Adrenal gland (tissue), 12 donors: ENCODE data around the gene NAIF1. TPM values are rescaled to one million over a fixed set of nuclear protein-coding genes. Genes with fewer than 3 reads are reported as not detected.

Source experiments
- DNase-seq, 7 donors: peaks; one replicate each; pipeline ENCODE4 v3.0.0-alpha.2; 2019 to 2020
- H3K27ac ChIP-seq, 5 donors: fragments of 200-600 bp; sonication (generic) in 4 of 5; 1 replicate in 3 of 5; 2 replicates in 2 of 5; pipeline versions ENCODE4 v1.5.1 to v1.8.0; 2016 to 2020; ENCODE audit warnings: mild to moderate bottlenecking in 1 of 5
- H3K27me3 ChIP-seq: fragments of 200-600 bp; 2 replicates; pipeline ENCODE4 v1.8.0; 2021
- H3K36me3 ChIP-seq, 2 donors: fragments of 200-600 bp; replicated peaks in 1 of 2; 1 replicate in 1 of 2; 2 replicates in 1 of 2; pipeline versions ENCODE4 v1.5.1 to v1.8.0; 2018 to 2022
- H3K4me1 ChIP-seq, 2 donors: fragments of 200-600 bp; replicated peaks in 1 of 2; 1 replicate in 1 of 2; 2 replicates in 1 of 2; pipeline versions ENCODE4 v1.5.1 to v1.8.0; 2018 to 2021
- H3K4me3 ChIP-seq, 4 donors: fragments of 200-600 bp; sonication (generic) in 3 of 4; one replicate each; pipeline ENCODE4 v1.5.1; 2016 to 2018
- H3K9me3 ChIP-seq, 3 donors: fragments of 200-600 bp; sonication (generic) in 1 of 3; replicated peaks in 1 of 3; 1 replicate in 2 of 3; 2 replicates in 1 of 3; pipeline versions ENCODE4 v1.5.1 to v1.8.0; 2016 to 2021
- CTCF ChIP-seq, 6 experiments: fragments of 450-650 bp in 4 of 6; fragments of 200-600 bp in 2 of 6; sonication (generic) in 1 of 6; IDR thresholded peaks; 1 replicate in 5 of 6; 2 replicates in 1 of 6; pipeline versions ENCODE4 v1.5.1 to v1.8.0; 2016 to 2021; ENCODE audit warnings: antibody characterized with exemption in 6 of 6, mild to moderate bottlenecking in 2 of 6, moderate library complexity in 1 of 6
- POLR2A ChIP-seq, 2 donors: fragments of 450-650 bp; IDR thresholded peaks; one replicate each; pipeline ENCODE4 v1.6.1; 2017; ENCODE audit warnings: antibody characterized with exemption in 2 of 2, mild to moderate bottlenecking in 2 of 2, moderate library complexity in 1 of 2
- WGBS, 4 donors: extraction: QIAGEN DNeasy Blood & Tissue Kit in 2 of 4; methylation state at CpG; one replicate each; pipeline versions ENCODE4 v1.1.5 to v1.1.7; 2013 to 2017; 5-methylcytosine and 5-hydroxymethylcytosine counted together
- intact Hi-C, 2 donors: fragments of 100-400 bp; cut with DNase I; formaldehyde crosslinking; loops; one replicate each; pipeline versions ENCODE4 v1.14.1 to v1.15.0; 2022 to 2023
- polyA plus RNA-seq, 3 donors: library from polyadenylated mRNA; stranded (reverse); fragments of 200-250 nt in 2 of 3; fragments of 350-450 nt in 1 of 3; fragmentation: Illumina TruSeq in 1 of 3; extraction: RNeasy Lipid Tissue Mini Kit (QIAGEN cat#74804) in 1 of 3; gene quantifications; one replicate each; pipeline ENCODE4 v1.2.3, GENCODE V29; 2013 to 2014
- total RNA-seq, 9 donors: library from RNA; depleted of rRNA in 4 of 9; stranded (reverse); fragments of >200 nt in 4 of 9; fragments of 120-200 nt in 1 of 9; fragmentation: NEBNext Ultra II Directional in 1 of 9; extraction: Animal tissue kit (Norgen Biotek cat#: 25700) in 1 of 9; gene quantifications; one replicate each; pipeline versions ENCODE4 v1.1.0 to v1.2.4, GENCODE V29; 2013 to 2023
- donor health status: healthy with polysubstance abuse.
- donor health status: Bipolar disorder and iron deficiency.
- donor health status: DM: yes; HTN: yes; CAD: no.
- donor health status: DM: no; HTN: no; CAD: no.
- donor health status: DM: no; HTN: no; CAD: no.
- donor health status: DM: yes; HTN: yes; CAD: no.

NAIF1 gene
- total and polyA plus RNA-seq, 12 donors: 6.6 to 20.7 (median 12.2) TPM

- Histone ChIP-seq H3K36me3 (no peaks in the 10 kb centered on the region), H3K4me3 (no peak overlapping the region), H3K4me1 (peaks cover 25 to 31% of the 10 kb centered on the region in 2 donors), H3K9me3 (no peaks in the 10 kb centered on the region), H3K27me3 (no peaks in the 10 kb centered on the region), H3K27ac (peak overlapping the region in 4 of 5 donors; percentile 13 to 93 (median 44))
- TF ChIP-seq POLR2A (IDR thresholded peaks at IDR 0.05) (no peak), CTCF (IDR thresholded peaks at IDR 0.05) (no peak)
- no peak for DNase-seq
- 77 to 78% (median 77%) methylated on average over 3 of the region's 3 CpGs for WGBS, 4 donors
- intact Hi-C loops: no loop called here
Observed at GRCh38 chr9:128054087-128054486, 13.0 kb downstream of the NAIF1 start.

DNA sequence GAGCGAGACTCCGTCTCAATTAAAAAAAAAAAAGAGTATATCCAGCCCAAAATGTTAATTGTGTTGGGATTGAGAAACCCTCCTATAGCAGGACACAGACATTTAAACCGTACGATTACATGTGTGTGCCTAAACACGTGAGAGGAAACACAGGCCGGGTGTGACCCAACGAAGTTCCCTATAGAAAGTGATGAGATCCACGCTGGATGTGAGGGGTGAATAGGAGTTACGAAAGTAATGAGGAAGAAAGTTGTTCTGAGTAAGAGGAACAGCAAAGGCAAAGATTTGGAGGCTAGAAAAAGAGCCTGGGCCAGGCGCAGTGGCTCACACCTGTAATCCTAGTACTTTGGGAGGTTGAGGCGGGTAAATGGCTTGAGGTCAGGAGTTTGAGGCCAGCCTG, 13.6 kb downstream of the NAIF1 start:
- H3K4me3 ChIP-seq: no peak overlapping the region
- H3K36me3 ChIP-seq: no peaks in the 10 kb centered on the region
- H3K27ac ChIP-seq: peak overlapping the region in 3 of 5 donors; percentile 13 to 70 (median 62)
- peak in 4 of 7 donors; percentile 30 to 57 (median 55) for DNase-seq
- no peaks in the 10 kb centered on the region for H3K27me3 ChIP-seq
- TF ChIP-seq CTCF (IDR thresholded peaks at IDR 0.05) (no peak), POLR2A (IDR thresholded peaks at IDR 0.05) (no peak)
- H3K4me1 ChIP-seq: peaks cover 25 to 31% of the 10 kb centered on the region in 2 donors
- WGBS, 4 donors: 80 to 85% (median 84%) methylated on average over 11 of the region's 11 CpGs
- intact Hi-C loops: no loop called here
- no peaks in the 10 kb centered on the region for H3K9me3 ChIP-seq

DNA sequence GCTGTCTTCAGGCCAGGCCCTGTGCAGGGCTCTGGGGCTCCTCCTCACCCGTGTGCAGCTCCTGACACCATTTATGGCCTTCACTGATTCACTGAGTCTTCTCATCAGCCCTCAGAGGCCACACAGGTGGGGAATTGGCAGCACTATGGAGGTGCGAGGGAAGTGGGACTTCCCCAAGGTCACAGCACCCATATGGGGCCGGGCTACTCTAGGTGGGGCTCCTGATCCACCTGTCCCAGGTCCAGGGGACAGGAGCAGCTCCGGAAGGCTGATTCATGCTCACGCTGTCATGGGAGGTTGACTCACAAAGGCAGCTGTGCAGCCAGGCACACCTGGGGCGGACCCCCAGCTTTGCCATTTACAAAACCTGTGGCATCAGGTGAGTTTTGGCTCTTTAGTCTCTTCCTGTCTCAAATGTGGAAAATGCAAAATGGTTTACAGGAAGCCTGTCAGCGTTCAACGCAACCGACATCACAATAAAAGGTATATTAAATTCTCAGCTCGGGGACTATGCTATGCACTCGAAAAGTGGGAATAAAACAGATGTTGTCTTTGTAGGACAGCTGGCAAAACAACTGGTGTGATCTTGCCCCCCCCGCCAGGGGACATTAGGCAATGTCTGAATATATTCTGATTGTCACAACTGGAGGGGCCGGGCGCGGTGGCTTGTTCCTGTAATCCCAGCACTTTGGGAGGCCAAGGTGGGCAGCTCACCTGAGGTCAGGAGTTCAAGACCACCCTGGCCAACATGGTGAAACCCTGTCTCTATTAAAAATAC, 15.0 kb downstream of the NAIF1 start:
- no peak for DNase-seq
- Histone ChIP-seq H3K36me3 (no peaks in the 10 kb centered on the region), H3K27me3 (no peaks in the 10 kb centered on the region), H3K9me3 (no peaks in the 10 kb centered on the region), H3K27ac (no peak overlapping the region), H3K4me3 (no peak overlapping the region), H3K4me1 (peaks cover 13 to 23% of the 10 kb centered on the region in 2 donors)
- 83 to 88% (median 84%) methylated on average over 10 to 15 of the region's 15 CpGs for WGBS, 4 donors
- TF ChIP-seq CTCF (IDR thresholded peaks at IDR 0.05) (no peak), POLR2A (IDR thresholded peaks at IDR 0.05) (no peak)
- intact Hi-C loops: no loop called here

DNA sequence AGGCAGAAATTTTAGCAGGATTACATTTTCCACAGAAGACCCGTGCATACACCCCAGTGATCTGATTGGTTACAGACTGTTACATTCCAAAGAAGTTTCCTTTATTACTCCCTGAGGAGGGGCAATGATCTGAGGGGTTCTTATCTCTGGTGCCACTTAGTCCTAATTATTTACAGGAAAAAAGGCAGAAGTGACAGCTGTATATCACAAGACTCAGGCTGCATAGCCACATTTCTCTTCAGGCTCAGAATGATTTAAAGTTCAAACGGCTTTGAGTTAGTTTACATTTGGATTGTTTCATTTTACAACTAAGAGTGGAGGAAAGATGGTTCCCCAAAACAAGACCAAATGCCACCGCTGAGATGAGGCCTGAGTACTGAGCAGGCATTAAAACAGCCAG, 17.3 kb downstream of the NAIF1 start:
- no peak overlapping the region for H3K27ac ChIP-seq
- TF ChIP-seq POLR2A (IDR thresholded peaks at IDR 0.05): no peak
- no peak for TF ChIP-seq CTCF (IDR thresholded peaks at IDR 0.05)
- no peaks in the 10 kb centered on the region for H3K36me3 ChIP-seq
- DNase-seq: no peak
- peaks cover 0 to 8% of the 10 kb centered on the region in 2 donors for H3K4me1 ChIP-seq
- no peak overlapping the region for H3K4me3 ChIP-seq
- WGBS, 4 donors: 55 to 77% (median 70%) methylated on average over 3 of the region's 3 CpGs
- H3K27me3 ChIP-seq: no peaks in the 10 kb centered on the region
- intact Hi-C loops: no loop called here
- no peaks in the 10 kb centered on the region for H3K9me3 ChIP-seq
